ENCODE measurements around the gene EDEM2. TPM values are rescaled to one million over a fixed set of nuclear protein-coding genes. Genes with fewer than 3 reads are reported as not detected.
"Not testable (repeated sequence)": the region's sequence is repeated elsewhere in the genome, so short reads cannot be mapped to it uniquely, and the experiment has no call there.

Gene EDEM2
- total RNA-seq, 1 donor from 2014 or later: 19.2 TPM

GRCh38 chr20:35104685-35105295, 42.3 kb downstream of the EDEM2 start:
- peaks cover 16% of the 10 kb centered on the region for H3K27me3 Mint-ChIP-seq
- H3K9me3 Mint-ChIP-seq: no peaks in the 10 kb centered on the region
- H3K4me1 Mint-ChIP-seq: no peaks in the 10 kb centered on the region
- H3K4me3 Mint-ChIP-seq: no peak overlapping the region
- peaks cover 1% of the 10 kb centered on the region for H3K36me3 Mint-ChIP-seq (ENCODE audit: low read depth)
- intact Hi-C loops (cut with micrococcal nuclease): no loop called here
- no peak for DNase-seq
- no peak overlapping the region for H3K27ac Mint-ChIP-seq

- Mint-ChIP-seq H3K4me1 (no peaks in the 10 kb centered on the region), H3K36me3 (ENCODE audit: low read depth) (no peaks in the 10 kb centered on the region), H3K27me3 (peaks cover 16% of the 10 kb centered on the region), H3K4me3 (no peak overlapping the region), H3K9me3 (no peaks in the 10 kb centered on the region), H3K27ac (no peak overlapping the region)
- intact Hi-C loops (cut with micrococcal nuclease): no loop called here
- DNase-seq: no peak
These were observed 45.5 kb downstream of the EDEM2 start for GRCh38 chr20:35101620-35102019.

- H3K4me1 Mint-ChIP-seq: peaks cover 33% of the 10 kb centered on the region
- intact Hi-C loops (cut with micrococcal nuclease): loop anchor here (2.0 to 5.0 kb wide), 3 partner anchors 53 to 221 kb away; partner anchors contain the start of genes EDEM2 and GGT7
These were observed 53.8 kb downstream of the EDEM2 start for GRCh38 chr20:35093267-35093884.

DNA sequence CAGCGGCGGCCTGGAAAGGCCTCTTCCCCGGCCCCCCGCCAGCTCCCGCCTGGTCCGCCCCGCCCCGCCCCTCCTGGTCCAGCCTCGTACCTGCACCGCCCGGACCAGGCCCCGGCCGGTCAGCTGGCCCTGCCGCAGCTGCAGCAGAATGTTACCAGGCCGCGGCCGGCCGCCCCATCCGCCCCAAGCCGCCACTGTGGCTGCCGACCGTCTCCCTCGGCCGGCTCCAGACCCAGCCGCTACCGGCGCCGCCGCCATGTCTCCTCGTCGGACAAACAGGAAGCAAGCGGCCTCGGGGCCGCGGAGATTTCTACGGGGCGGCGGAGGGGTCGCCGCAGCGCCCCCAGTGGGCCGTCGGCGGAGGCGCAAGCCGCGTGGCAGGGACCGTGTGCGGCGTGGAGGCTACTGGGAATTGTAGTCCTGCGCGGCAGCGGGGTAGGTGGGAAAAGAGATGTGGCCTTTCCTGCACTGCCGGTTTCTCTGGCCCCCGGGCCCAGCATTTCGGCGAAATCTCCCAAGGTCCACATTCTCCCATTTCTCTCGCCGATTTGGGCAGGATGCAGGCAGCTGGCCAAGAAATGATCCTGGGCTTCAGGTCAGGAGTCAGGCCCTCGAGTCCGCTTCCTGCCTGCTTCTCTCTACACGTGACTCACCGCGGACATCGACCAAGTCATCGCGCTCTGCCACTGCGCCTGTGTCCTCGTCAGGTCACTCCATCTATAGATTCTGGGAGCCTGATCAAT, 54.4 kb downstream of the EDEM2 start, which contains the start of gene TRPC4AP:
Gene TRPC4AP, minus strand, starts transcription at position 284 of the 743 bp plus-strand sequence. Its CDS starts 26 bp downstream, at position 258.
- H3K36me3 Mint-ChIP-seq (ENCODE audit: low read depth): peaks cover 17% of the 10 kb centered on the region
- no peaks in the 10 kb centered on the region for H3K9me3 Mint-ChIP-seq
- intact Hi-C loops (cut with micrococcal nuclease): loop anchor here (1.0 to 5.0 kb wide), 4 partner anchors 54 to 267 kb away; partner anchors contain the start of genes EDEM2, GGT7 and NCOA6
- no peaks in the 10 kb centered on the region for H3K27me3 Mint-ChIP-seq
- peak within 1 kb of the TSS; percentile 95 for H3K27ac Mint-ChIP-seq
- DNase-seq: peak; percentile 97
- peak within 1 kb of the TSS; percentile 91 for H3K4me3 Mint-ChIP-seq
- peaks cover 39% of the 10 kb centered on the region for H3K4me1 Mint-ChIP-seq

More at GRCh38 chr20:35093267-35093884, 53.8 kb downstream of the EDEM2 start:
- Mint-ChIP-seq H3K9me3 (no peaks in the 10 kb centered on the region), H3K4me3 (peak overlapping the region; percentile 91), H3K27ac (peak overlapping the region; percentile 95), H3K27me3 (no peaks in the 10 kb centered on the region), H3K36me3 (ENCODE audit: low read depth) (peaks cover 15% of the 10 kb centered on the region)
- no peak for DNase-seq

DNA sequence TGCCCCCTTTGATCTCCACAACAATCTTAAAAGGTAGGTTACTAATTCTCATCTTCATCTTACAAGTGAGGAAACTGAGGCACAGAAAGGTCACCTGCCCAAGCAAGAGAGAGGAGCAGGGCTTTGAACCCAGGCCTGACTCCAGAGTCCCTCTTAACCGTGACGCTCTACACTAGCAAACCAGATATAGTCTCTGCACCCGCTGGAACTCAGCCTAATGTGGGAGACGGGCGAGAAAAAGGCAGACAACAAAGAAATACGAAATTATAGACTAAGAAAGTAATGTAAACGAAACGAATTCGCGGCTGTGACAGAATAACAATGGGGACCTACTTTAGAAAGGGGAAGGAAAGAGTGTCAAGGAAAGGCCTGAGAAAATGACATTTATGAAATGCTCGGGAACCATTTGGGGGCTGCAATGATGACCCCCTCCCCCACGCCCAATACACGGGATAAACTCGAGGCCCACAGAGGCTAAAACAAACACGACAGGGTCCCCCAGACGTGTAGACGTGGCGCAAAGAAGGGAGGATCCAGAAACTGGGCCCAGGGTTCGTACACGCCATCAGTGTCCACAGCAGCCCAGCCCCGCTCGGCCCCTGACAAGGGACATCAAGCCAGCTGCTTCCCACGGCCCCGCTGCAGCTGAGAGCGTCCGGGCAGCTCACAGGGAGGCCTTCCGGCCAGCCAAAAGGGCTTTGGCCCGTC, 55.2 kb downstream of the EDEM2 start:
- peaks cover 44% of the 10 kb centered on the region for H3K4me1 Mint-ChIP-seq
- peak overlapping the region; percentile 94 for H3K27ac Mint-ChIP-seq
- H3K36me3 Mint-ChIP-seq (ENCODE audit: low read depth): peaks cover 21% of the 10 kb centered on the region
- intact Hi-C loops (cut with micrococcal nuclease): loop anchor here (1.0 to 5.0 kb wide), 4 partner anchors 55 to 267 kb away; partner anchors contain the start of genes EDEM2, GGT7 and NCOA6
- H3K27me3 Mint-ChIP-seq: no peaks in the 10 kb centered on the region
- H3K9me3 Mint-ChIP-seq: no peaks in the 10 kb centered on the region
- H3K4me3 Mint-ChIP-seq: peak overlapping the region; percentile 91
- peak; percentile 70 for DNase-seq

DNA sequence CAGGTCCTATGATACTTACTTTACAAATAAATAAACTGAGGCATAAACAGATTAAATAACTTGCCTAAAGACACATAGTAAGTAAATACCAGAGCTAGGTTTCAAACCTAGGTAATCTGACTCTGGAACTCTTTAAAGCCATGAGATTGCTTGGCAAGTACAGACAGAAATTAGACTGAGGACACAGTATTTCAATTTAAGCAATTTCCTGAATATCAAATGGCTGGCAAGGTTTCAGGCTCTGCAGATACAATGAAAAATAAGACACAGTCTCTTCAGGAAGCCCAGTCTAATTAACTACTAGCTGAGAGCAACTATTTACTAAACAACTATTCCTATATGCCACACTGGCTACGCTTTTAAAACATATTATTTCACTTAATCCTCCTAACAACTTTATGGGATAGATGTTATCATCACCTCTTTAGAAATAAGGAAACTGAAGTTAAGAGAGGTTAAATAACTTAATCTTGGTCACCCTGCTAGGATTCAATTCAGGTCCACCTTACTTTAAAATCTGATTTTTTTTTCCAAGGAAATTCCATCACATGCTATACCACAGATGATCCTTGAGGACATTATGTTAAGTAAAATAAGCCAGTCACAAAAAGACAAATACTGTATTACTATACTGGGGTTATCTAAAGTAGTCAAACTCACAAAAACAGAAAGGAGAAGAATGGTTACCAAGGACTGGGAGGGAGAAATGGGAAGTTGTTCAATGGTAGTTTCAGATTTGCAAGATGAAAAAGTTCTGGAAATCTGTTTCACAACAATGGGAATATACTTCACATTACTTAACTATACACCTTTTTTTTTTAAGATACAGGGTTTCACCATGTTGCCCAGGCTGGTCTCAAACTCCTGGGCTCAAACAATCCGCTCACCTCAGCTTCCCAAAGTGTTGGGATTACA, 58.6 kb downstream of the EDEM2 start:
- peaks cover 49% of the 10 kb centered on the region for H3K4me1 Mint-ChIP-seq
- no peak for DNase-seq
- H3K27me3 Mint-ChIP-seq: no peaks in the 10 kb centered on the region
- intact Hi-C loops (cut with micrococcal nuclease): no loop called here
- peak overlapping the region; percentile 17 for H3K4me3 Mint-ChIP-seq
- peaks cover 29% of the 10 kb centered on the region for H3K36me3 Mint-ChIP-seq (ENCODE audit: low read depth)
- H3K27ac Mint-ChIP-seq: no peak overlapping the region
- no peaks in the 10 kb centered on the region for H3K9me3 Mint-ChIP-seq

GRCh38 chr20:35087791-35088190, 59.3 kb downstream of the EDEM2 start:
- Mint-ChIP-seq H3K9me3 (no peaks in the 10 kb centered on the region), H3K4me3 (no peak overlapping the region), H3K4me1 (peaks cover 42% of the 10 kb centered on the region), H3K27ac (peak overlapping the region; percentile 61), H3K27me3 (no peaks in the 10 kb centered on the region), H3K36me3 (ENCODE audit: low read depth) (peaks cover 29% of the 10 kb centered on the region)
- intact Hi-C loops (cut with micrococcal nuclease): no loop called here
- no peak for DNase-seq

DNA sequence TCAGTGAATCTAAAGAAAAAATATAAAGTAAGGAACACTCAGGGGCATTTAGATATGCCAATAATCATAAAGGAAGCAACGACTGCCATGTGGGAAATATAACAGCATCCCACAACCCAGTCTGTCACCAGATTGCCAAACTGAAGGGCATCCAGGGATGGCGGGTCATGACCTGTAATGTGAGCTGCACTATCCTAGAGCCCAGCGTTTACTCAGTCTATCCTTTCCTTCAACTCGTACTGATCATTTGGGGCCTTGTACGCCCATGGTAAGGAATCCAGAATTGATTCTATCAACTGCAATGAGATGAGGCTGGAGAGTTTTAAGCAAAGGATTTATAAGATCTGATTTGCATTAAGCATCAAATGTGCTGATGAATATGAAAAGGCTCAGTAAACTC, 59.8 kb downstream of the EDEM2 start:
- Mint-ChIP-seq H3K27me3 (no peaks in the 10 kb centered on the region), H3K4me3 (no peak overlapping the region), H3K9me3 (no peaks in the 10 kb centered on the region), H3K36me3 (ENCODE audit: low read depth) (peaks cover 29% of the 10 kb centered on the region), H3K27ac (peak overlapping the region; percentile 61), H3K4me1 (peaks cover 42% of the 10 kb centered on the region)
- no peak for DNase-seq
- intact Hi-C loops (cut with micrococcal nuclease): no loop called here

- H3K4me3 Mint-ChIP-seq: peak overlapping the region; percentile 26
- peaks cover 34% of the 10 kb centered on the region for H3K4me1 Mint-ChIP-seq
- no peaks in the 10 kb centered on the region for H3K27me3 Mint-ChIP-seq
- H3K9me3 Mint-ChIP-seq: no peaks in the 10 kb centered on the region
- peaks cover 25% of the 10 kb centered on the region for H3K36me3 Mint-ChIP-seq (ENCODE audit: low read depth)
- peak overlapping the region; percentile 70 for H3K27ac Mint-ChIP-seq
- intact Hi-C loops (cut with micrococcal nuclease): no loop called here
- peak; percentile 71 for DNase-seq
These were observed 61.5 kb downstream of the EDEM2 start for GRCh38 chr20:35085477-35086225.

DNA sequence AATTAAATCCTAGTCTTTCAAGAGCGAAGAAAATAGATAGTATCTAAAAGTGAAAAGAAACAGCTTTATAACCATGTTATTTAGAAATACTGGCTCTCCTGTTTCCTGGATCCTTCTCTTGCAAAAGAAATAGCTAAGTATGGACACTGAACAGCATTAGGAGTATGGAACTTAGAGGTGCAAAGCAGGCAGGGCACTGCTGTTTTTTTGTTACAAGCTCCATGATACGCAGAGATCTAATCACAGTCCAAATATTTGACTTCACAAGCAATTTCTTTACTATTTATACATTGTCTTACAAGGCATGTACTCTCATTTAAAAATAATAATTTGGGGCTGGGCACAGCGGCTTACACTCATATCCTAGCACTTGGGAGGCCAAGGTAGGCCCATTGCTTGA, 62.1 kb downstream of the EDEM2 start:
- H3K36me3 Mint-ChIP-seq (ENCODE audit: low read depth): peaks cover 22% of the 10 kb centered on the region
- H3K4me3 Mint-ChIP-seq: no peak overlapping the region
- intact Hi-C loops (cut with micrococcal nuclease): no loop called here
- peaks cover 34% of the 10 kb centered on the region for H3K4me1 Mint-ChIP-seq
- no peaks in the 10 kb centered on the region for H3K27me3 Mint-ChIP-seq
- peak overlapping the region; percentile 70 for H3K27ac Mint-ChIP-seq
- no peak for DNase-seq
- H3K9me3 Mint-ChIP-seq: no peaks in the 10 kb centered on the region

GRCh38 chr20:35080348-35080642, 66.8 kb downstream of the EDEM2 start:
- H3K9me3 Mint-ChIP-seq; DNase-seq; H3K4me3 Mint-ChIP-seq; H3K27ac Mint-ChIP-seq; H3K27me3 Mint-ChIP-seq; intact Hi-C loops (cut with micrococcal nuclease): not testable (repeated sequence)
- H3K36me3 Mint-ChIP-seq (ENCODE audit: low read depth): peaks cover 39% of the 10 kb centered on the region
- peaks cover 17% of the 10 kb centered on the region for H3K4me1 Mint-ChIP-seq
